Neural crest cell (in vitro differentiated cells): ENCODE results near the gene TCP10L. TPM values are rescaled to one million over a fixed set of nuclear protein-coding genes. Genes with fewer than 3 reads are reported as not detected.
"Not testable (repeated sequence)": the region's sequence is repeated elsewhere in the genome, so short reads cannot be mapped to it uniquely, and the experiment has no call there.

Source experiments
- DNase-seq: peaks from one replicate; pipeline ENCODE4 v3.0.0; 2021; ENCODE audit warnings: low read depth, mixed read lengths, low spot score
- H3K27ac Mint-ChIP-seq: one replicate; pipeline ENCODE4 v1.8.0; 2021; ENCODE audit warnings: mild to moderate bottlenecking, mixed read lengths; ENCODE audit not compliant: unreplicated experiment
- H3K27me3 Mint-ChIP-seq: 2 replicates; pipeline ENCODE4 v1.8.0; 2021; ENCODE audit warnings: low read depth, mild to moderate bottlenecking, mixed read lengths
- H3K36me3 Mint-ChIP-seq: 2 replicates; pipeline ENCODE4 v1.8.0; 2021; ENCODE audit warnings: low read depth, mild to moderate bottlenecking, mixed read lengths
- H3K4me1 Mint-ChIP-seq: 2 replicates; pipeline ENCODE4 v1.8.0; 2021; ENCODE audit warnings: mixed read lengths
- H3K4me3 Mint-ChIP-seq: one replicate; pipeline ENCODE4 v1.8.0; 2021; ENCODE audit warnings: mild to moderate bottlenecking, mixed read lengths
- H3K9me3 Mint-ChIP-seq: 2 replicates; pipeline ENCODE4 v1.8.0; 2021; ENCODE audit warnings: mixed read lengths
- total RNA-seq: library from RNA; stranded (reverse); gene quantifications from 2 replicates; pipeline ENCODE4 v1.2.1, GENCODE V29; 2021
- TF ChIP-seq, protein P1 (sequence below): fragments of 200-600 bp; sonication (generic); conservative IDR thresholded peaks from 2 replicates; pipeline ENCODE4 v1.5.0; 2021; ENCODE audit warnings: antibody characterized with exemption, mild to moderate bottlenecking

Gene TCP10L
- total RNA-seq, 1 donor from 2014 or later = 1.7 TPM

GRCh38 chr21:32549440-32549839 lies 35.9 kb downstream of the TCP10L start:
- H3K9me3 Mint-ChIP-seq = no peaks in the 10 kb centered on the region
- TF ChIP-seq, protein P1, sequence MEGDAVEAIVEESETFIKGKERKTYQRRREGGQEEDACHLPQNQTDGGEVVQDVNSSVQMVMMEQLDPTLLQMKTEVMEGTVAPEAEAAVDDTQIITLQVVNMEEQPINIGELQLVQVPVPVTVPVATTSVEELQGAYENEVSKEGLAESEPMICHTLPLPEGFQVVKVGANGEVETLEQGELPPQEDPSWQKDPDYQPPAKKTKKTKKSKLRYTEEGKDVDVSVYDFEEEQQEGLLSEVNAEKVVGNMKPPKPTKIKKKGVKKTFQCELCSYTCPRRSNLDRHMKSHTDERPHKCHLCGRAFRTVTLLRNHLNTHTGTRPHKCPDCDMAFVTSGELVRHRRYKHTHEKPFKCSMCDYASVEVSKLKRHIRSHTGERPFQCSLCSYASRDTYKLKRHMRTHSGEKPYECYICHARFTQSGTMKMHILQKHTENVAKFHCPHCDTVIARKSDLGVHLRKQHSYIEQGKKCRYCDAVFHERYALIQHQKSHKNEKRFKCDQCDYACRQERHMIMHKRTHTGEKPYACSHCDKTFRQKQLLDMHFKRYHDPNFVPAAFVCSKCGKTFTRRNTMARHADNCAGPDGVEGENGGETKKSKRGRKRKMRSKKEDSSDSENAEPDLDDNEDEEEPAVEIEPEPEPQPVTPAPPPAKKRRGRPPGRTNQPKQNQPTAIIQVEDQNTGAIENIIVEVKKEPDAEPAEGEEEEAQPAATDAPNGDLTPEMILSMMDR = no peak
- peaks cover 18% of the 10 kb centered on the region for H3K4me1 Mint-ChIP-seq
- H3K27me3 Mint-ChIP-seq = peaks cover 3% of the 10 kb centered on the region
- H3K36me3 Mint-ChIP-seq = no peaks in the 10 kb centered on the region
- H3K27ac Mint-ChIP-seq = no peak overlapping the region
- H3K4me3 Mint-ChIP-seq = no peak overlapping the region
- no peak for DNase-seq

- Mint-ChIP-seq H3K27me3 (peaks cover 3% of the 10 kb centered on the region), H3K27ac (no peak overlapping the region), H3K9me3 (no peaks in the 10 kb centered on the region), H3K36me3 (no peaks in the 10 kb centered on the region), H3K4me1 (peaks cover 18% of the 10 kb centered on the region), H3K4me3 (no peak overlapping the region)
- TF ChIP-seq, protein P1 = no peak
- DNase-seq = no peak
These were observed 36.3 kb downstream of the TCP10L start for GRCh38 chr21:32548978-32549377.

DNA sequence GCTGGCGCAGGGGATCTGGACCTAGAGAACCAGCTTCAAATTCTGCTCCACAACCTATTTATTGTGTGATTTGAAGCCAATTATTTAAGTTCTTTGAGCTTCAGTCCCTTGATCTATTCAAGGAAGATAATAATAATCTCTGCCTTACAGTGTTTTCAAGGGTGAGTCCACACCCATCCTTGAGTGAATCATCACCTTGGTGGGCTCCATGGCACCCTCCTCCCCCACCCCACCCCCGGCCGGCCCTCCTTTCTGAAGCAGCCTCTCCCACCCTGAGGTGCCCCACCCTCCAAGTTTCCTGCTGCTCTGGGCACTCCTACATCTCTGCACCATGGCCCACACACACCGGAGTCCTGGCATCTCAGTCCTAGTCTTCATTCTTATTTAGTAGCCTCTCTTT lies 38.3 kb downstream of the TCP10L start:
- Mint-ChIP-seq H3K27ac (no peak overlapping the region), H3K27me3 (peaks cover 3% of the 10 kb centered on the region), H3K36me3 (no peaks in the 10 kb centered on the region), H3K9me3 (no peaks in the 10 kb centered on the region), H3K4me3 (no peak overlapping the region), H3K4me1 (peaks cover 18% of the 10 kb centered on the region)
- TF ChIP-seq, protein P1 = no peak
- no peak for DNase-seq

GRCh38 chr21:32545948-32546441 lies 39.3 kb downstream of the TCP10L start:
- no peak for DNase-seq
- Mint-ChIP-seq H3K27ac (no peak overlapping the region), H3K4me3 (no peak overlapping the region), H3K36me3 (no peaks in the 10 kb centered on the region), H3K27me3 (no peaks in the 10 kb centered on the region), H3K4me1 (peaks cover 13% of the 10 kb centered on the region), H3K9me3 (no peaks in the 10 kb centered on the region)
- TF ChIP-seq, protein P1 = no peak

DNA sequence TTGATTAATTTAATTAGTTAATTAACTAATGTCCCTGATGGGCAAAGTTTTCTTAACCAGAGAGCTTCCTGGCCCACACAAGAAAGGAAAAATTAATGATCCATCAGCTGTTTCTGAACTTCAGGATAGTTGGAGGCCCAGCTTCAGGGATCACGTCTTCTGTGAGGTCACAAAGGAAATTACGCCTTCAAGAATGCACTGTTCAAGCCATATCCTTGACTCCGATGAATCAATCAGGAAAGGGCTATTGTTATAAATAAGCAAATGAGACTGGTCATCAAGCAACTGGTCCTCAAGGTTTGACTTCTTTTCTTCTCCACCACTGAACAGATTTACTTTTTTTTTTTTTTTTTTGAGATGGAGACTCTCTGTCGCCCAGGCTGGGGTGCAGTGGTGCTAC lies 40.6 kb downstream of the TCP10L start:
- Mint-ChIP-seq H3K4me1 (peaks cover 2% of the 10 kb centered on the region), H3K27me3 (no peaks in the 10 kb centered on the region), H3K36me3 (no peaks in the 10 kb centered on the region), H3K4me3 (no peak overlapping the region), H3K9me3 (no peaks in the 10 kb centered on the region), H3K27ac (no peak overlapping the region)
- no peak for DNase-seq
- TF ChIP-seq, protein P1 = no peak

DNA sequence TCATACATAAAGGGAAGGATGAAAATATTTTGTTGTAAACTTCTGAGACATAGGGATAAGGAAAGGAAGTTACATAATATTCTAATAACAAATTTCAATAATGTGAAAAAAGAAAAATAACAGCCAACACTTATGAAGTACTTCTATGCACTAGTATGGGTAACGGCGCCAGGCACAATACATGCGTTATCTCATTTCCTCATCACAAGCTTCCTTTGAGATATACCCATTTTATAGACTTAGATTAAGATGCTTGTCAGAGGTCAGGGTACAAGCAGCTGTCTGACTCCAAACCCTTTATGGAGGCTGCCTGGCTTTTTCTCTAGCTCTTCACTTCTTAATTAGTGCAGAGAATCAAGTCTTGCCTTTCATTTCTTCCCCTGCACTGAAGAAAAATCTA lies 41.3 kb downstream of the TCP10L start:
- TF ChIP-seq, protein P1 = no peak
- Mint-ChIP-seq H3K4me1 (no peaks in the 10 kb centered on the region), H3K27me3 (no peaks in the 10 kb centered on the region), H3K9me3 (no peaks in the 10 kb centered on the region), H3K4me3 (no peak overlapping the region), H3K27ac (no peak overlapping the region), H3K36me3 (no peaks in the 10 kb centered on the region)
- no peak for DNase-seq

- H3K27ac Mint-ChIP-seq, H3K4me1 Mint-ChIP-seq, H3K4me3 Mint-ChIP-seq, H3K36me3 Mint-ChIP-seq, DNase-seq, H3K9me3 Mint-ChIP-seq, H3K27me3 Mint-ChIP-seq: not testable (repeated sequence)
These were observed 42.3 kb downstream of the TCP10L start for GRCh38 chr21:32543056-32543455.
